ENCODE data around the gene SNRNP48.

SNRNP48 gene

GRCh38 chr6:7559651-7560385, 30.2 kb upstream of the SNRNP48 start:
- DNase-seq: no peak

DNA sequence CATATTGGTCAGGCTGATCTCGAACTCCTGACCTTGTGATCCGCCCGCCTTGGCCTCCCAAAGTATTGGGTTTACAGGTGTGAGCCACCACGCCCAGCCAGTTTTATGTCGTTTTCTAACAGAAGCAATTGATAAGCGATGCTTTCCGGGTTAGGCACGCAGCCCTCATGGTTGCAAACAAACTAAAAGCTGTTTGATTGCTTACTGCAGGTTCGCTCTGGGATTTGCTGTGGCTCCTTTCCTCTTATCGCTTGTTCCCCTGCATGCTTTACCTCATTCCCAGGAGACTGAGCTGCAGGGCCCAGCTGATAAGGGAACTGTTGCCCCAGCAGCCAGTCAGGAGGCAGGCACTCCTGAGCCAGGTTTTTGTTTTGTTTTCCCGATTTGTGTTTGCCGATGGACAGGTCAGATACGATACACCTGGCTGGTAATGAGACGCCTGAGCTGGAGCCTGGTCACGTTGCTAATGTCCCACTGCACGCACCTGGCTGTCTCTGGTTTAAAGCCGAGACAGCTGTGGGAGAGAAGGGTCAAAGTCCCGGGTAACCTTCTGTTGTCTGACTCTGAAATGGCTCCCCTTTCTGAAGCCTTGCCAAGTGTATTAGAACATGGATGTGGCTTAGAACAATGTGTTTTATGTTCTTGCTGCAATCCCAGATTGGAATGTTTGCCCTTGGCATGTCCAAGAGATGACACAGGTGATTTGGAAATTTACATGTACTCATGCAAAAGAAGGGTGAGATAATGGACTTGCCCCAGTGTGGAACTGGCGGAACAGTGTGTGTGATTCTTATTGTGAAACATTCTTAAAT, 28.6 kb upstream of the SNRNP48 start:
- no peak for DNase-seq

GRCh38 chr6:7562769-7563168, 27.2 kb upstream of the SNRNP48 start:
- no peak for DNase-seq

GRCh38 chr6:7566107-7566506, 23.9 kb upstream of the SNRNP48 start:
- no peak for DNase-seq

- DNase-seq: no peak
Measured at GRCh38 chr6:7566617-7567173, 23.3 kb upstream of the SNRNP48 start.

DNA sequence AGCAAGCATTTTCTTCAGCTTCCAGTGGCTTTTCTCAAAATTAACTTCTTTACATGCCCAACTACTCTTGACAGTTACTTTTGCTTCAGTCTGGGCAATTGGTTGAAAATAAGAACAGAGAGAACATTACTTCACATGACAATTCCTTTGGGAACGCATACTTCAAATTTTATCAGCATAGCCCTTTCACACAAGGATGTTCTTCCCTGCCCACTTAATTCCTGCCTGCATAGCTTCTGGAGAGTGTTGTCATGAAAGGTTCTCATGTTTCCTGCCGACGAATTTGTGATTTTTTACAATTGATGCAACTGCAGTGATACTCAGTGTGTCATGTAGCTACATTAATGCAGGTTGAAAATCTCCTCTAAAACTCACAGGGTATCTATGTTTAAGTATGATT, 22.0 kb upstream of the SNRNP48 start:
- no peak for DNase-seq

DNA sequence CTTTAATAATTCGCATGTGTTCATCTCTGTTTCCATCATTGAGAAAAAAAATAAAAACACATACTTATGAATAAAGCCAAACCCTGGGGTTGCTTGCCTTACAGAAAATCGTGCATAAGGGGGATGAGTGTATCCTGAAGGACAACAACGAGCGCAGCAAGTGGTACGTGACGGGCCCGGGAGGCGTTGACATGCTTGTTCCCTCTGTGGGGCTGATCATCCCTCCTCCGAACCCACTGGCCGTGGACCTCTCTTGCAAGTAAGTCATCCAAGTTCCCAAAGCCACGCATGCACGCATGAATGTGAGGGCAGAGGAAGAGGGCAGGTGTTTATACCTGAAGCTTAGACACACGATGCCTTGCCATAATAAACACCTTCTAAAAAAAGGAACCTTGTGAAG, 20.9 kb upstream of the SNRNP48 start:
- no peak for DNase-seq

GRCh38 chr6:7572213-7572943, 17.6 kb upstream of the SNRNP48 start:
- DNase-seq: no peak

DNA sequence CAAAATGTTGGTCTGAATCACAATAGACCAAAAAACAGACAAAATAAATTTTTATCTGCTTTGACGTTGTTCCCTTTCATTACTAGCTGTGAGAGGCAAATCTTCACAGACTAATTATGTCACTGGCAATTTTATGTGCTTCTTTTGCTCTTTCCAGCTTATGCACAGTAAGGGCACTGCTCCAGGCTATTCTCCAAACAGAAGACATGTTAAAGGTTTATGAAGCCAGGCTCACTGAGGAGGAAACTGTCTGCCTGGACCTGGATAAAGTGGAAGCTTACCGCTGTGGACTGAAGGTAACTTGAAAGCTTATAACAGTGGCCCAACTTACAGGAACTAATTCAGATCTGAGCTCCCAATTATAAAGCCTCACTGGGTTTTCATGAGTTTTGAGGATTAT, 15.5 kb upstream of the SNRNP48 start:
- no peak for DNase-seq

- DNase-seq: no peak
Measured at GRCh38 chr6:7578516-7578915, 11.5 kb upstream of the SNRNP48 start.

DNA sequence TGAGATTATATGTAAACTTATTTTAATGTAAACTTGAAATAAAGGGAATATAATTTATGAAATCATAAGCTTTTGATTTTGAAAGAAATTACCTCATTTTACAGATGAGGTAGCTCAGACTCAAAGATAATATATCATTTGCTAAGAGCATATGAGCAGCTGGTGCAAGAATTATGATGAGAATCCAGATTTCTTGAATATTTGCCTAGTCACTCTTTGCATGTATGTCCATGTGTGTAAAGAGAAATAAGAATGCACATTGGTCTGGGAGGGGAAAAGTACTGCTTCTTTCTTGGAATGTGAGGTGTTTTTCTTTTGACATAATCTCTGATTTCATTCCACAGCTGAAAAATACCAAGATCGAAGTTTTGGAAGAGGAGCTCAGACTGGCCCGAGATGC, 11.1 kb upstream of the SNRNP48 start:
- DNase-seq: no peak

GRCh38 chr6:7579851-7580250, 10.1 kb upstream of the SNRNP48 start:
- DNase-seq: no peak

DNA sequence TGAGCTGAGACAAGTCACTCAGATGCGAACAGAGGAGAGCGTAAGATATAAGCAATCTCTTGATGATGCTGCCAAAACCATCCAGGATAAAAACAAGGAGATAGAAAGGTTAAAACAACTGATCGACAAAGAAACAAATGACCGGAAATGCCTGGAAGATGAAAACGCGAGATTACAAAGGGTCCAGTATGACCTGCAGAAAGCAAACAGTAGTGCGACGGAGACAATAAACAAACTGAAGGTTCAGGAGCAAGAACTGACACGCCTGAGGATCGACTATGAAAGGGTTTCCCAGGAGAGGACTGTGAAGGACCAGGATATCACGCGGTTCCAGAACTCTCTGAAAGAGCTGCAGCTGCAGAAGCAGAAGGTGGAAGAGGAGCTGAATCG, 9.5 kb upstream of the SNRNP48 start:
- DNase-seq: no peak

DNA sequence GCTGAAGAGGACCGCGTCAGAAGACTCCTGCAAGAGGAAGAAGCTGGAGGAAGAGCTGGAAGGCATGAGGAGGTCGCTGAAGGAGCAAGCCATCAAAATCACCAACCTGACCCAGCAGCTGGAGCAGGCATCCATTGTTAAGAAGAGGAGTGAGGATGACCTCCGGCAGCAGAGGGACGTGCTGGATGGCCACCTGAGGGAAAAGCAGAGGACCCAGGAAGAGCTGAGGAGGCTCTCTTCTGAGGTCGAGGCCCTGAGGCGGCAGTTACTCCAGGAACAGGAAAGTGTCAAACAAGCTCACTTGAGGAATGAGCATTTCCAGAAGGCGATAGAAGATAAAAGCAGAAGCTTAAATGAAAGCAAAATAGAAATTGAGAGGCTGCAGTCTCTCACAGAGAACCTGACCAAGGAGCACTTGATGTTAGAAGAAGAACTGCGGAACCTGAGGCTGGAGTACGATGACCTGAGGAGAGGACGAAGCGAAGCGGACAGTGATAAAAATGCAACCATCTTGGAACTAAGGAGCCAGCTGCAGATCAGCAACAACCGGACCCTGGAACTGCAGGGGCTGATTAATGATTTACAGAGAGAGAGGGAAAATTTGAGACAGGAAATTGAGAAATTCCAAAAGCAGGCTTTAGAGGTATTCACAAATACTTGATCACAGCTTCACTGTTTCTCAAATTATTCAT, 8.9 kb upstream of the SNRNP48 start:
- DNase-seq: no peak

- no peak for DNase-seq
Measured at GRCh38 chr6:7585287-7585930, 4.6 kb upstream of the SNRNP48 start.

GRCh38 chr6:7587631-7588100, 2.3 kb upstream of the SNRNP48 start:
- no peak for DNase-seq

- no peak for DNase-seq
Measured at GRCh38 chr6:7588506-7588905, 1.5 kb upstream of the SNRNP48 start.

- DNase-seq: no peak
Measured at GRCh38 chr6:7589221-7589620, 777 bp upstream of the SNRNP48 start.

GRCh38 chr6:7590918-7591302, 912 bp downstream of the SNRNP48 start:
- no peak for DNase-seq

GRCh38 chr6:7591770-7592169, 1.8 kb downstream of the SNRNP48 start:
- no peak for DNase-seq

GRCh38 chr6:7593229-7593628, 3.2 kb downstream of the SNRNP48 start:
- no peak for DNase-seq

DNA sequence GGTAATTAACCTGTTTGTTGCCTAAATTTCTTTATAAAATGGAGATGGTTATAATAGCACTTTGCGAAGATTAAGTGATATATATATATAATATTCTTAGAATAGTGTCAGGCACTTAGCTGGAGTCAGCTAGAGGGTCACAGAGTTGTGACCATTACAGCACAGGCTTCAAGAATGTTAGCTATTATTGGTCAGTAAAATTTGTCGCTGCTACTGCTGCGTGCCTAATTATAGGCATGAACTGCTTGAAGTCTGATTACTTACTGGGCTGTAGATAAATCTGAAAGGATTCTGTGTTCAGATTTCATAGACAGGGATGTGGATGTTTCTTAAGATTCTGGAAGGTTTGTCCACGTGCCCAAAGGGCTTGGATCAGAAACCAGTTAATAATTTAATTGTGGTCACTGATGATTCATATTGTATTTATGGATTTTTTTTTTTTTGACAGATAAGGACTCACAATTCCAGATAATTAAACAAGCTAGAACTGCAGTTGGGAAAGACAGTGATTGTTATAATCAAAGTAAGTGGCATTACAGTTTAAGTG, 4.7 kb downstream of the SNRNP48 start:
- no peak for DNase-seq

All from activated CD4-positive, alpha-beta T cell treated with anti-CD3 and anti-CD28 coated beads for 4 hours (primary cell).